GM12872 (cell line): ENCODE results near the gene SLC44A3.

Experiments used
- CTCF ChIP-seq: IDR thresholded peaks from 3 replicates; pipeline ENCODE4 v1.5.1; 2011; ENCODE audit warnings: low read depth, mild to moderate bottlenecking, low read length, moderate library complexity; ENCODE audit not compliant: insufficient read depth

The SLC44A3 gene

DNA sequence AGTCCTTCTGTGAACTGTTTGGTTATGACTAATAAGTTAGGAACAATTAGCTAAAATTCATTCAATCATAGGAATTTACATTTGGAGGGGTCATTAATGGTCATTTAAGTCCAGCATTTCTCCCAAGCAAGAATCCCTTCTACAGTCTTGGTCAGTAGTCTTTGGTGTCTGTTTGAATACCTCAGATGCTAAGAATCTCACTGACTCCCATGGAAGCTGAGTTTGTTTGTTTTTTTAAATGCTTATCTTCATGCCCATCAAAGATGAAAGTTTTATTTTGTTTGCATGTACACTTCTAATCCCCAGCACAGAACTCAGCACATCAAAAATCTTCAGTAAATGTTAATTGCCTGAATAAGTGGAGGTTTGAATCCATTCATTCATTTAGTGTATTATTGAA, 41.3 kb upstream of the SLC44A3 start:
- TF ChIP-seq CTCF, result no peak

DNA sequence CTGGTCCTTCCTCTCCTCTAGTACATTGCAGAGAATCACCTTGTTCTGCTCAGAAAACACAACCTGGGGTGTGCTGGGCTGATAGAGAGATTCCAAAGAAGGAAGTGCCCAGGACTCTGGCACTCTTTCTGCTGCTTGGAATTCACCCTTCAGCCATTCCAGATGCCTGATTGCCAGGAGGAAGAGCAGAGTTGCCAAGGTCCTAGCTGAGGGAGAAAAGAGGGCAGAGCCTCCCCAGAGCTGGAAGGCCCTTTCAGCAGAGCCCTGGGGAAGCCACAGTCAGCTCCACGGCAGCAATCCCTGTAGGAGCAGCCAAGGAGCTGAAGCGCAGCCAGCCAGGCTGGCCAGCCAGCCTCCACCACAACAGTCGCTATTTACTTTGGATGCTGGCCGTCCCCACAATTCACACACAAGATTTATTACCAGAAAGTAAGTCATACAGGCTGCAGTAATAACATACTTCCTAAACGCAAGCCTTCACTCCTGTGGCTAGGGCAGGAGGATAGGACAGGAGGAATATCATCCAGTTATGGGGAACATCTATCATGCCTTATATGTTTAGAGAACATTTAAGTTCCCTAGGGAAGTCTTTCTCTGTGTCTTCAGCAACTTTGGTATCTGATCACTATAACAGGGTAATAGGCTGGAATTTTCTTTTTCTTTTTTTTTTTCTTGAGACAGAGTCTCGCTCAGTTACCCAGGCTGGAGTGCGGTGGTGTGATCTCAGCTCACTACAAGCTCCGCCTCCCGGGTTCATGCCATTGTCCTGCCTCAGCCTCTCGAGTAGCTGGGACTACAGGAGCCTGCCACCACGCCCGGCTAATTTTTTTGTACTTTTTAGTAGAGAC, 36.6 kb upstream of the SLC44A3 start:
- no peak for TF ChIP-seq CTCF

DNA sequence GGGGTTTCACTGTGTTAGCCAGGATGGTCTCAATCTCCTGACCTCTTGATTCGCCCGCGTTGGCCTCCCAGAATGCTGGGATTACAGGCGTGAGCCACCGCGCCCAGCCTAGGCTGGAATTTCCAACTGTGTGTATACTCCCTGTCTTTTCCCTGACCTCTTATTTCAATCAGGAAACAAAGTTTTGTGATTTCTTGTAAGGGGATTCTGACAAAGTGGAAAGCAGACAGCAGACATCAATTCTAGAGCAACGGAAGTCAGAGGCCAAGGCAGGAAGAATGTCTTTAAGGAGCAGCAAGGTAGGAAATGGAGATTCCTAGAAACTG, 36.0 kb upstream of the SLC44A3 start:
- no peak for TF ChIP-seq CTCF

- no peak for TF ChIP-seq CTCF
Observed at GRCh38 chr1:94787691-94788090, 32.5 kb upstream of the SLC44A3 start.

GRCh38 chr1:94790246-94790645, 29.9 kb upstream of the SLC44A3 start:
- TF ChIP-seq CTCF, result no peak

DNA sequence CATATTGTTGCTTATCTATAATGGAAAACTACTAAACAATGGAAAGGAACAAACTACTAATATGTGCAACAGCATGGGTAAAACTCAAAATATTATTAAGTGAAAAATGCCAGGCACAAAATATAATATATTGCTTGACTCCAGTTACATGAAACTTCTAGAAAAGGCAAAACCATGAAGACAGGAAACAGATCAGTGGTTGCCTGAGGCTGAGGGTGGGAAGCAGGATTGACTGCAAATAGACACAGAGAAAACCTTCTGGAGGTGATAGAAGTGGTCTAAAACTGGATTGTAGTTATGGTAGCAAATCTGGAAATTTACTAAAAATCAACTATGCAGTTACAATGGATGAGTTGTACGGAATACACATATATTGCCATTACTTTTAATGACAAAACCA, 29.5 kb upstream of the SLC44A3 start:
- no peak for TF ChIP-seq CTCF

DNA sequence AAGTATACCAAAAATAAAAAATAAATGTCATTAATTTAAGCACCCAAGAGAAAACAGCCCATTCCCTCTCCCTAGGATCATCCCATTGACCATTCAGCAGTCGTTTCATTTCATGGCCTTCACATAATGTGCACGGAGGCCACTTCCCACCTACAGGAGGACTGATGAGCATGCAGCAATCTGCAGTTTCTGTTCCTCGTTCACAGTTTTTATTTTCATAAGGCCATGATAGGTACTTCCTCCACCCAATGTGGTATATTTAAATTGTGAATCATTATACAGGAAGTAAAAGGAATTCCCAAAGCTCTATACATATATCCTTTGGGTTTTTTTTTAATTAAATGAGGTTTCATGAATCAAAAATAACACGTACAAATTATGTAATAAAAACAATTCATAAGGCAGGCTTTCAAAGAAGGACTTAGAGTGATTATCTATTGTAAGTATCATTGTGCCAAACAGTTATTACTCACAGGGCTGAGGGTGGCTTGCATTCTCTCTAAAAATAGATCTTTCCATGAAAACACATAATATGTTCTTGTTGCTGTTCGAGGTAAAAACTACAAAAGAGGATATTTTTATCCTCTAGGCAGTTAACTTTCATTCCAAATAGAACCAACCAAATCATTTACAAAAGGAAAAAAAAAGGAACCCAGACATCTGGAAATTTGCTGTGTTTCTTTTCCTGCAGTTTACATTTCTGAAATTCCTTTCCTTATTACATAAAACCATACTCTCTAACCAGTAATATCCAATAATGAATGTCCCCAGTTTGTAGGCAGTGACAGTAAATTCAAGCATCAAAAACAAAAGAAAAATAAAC, 27.5 kb upstream of the SLC44A3 start:
- peak; percentile 30; the same call in 1 of the 3 replicates for TF ChIP-seq CTCF
